GM19463 (cell line): ENCODE results near the gene MUC5B.
"Not testable (repeated sequence)": the region's sequence is repeated elsewhere in the genome, so short reads cannot be mapped to it uniquely, and the experiment has no call there.

Experiments
- ATAC-seq: cut with Tn5 transposase; IDR thresholded peaks from one replicate; pipeline ENCODE4 v1.9.1; 2021; ENCODE audit warnings: mild to moderate bottlenecking, moderate library complexity; ENCODE audit not compliant: unreplicated experiment

MUC5B gene

GRCh38 chr11:1231396-1232020, 8.6 kb downstream of the MUC5B start:
- ATAC-seq = no peak

GRCh38 chr11:1232021-1232882, 9.4 kb downstream of the MUC5B start:
- no peak for ATAC-seq

- ATAC-seq = no peak
These were observed 10.0 kb downstream of the MUC5B start for GRCh38 chr11:1232883-1233321.

GRCh38 chr11:1233351-1234053, 10.6 kb downstream of the MUC5B start:
- no peak for ATAC-seq

GRCh38 chr11:1234054-1234720, 11.3 kb downstream of the MUC5B start:
- no peak for ATAC-seq

GRCh38 chr11:1234771-1235305, 12.0 kb downstream of the MUC5B start:
- no peak for ATAC-seq

GRCh38 chr11:1235306-1235900, 12.5 kb downstream of the MUC5B start:
- no peak for ATAC-seq

- ATAC-seq = no peak
These were observed 13.0 kb downstream of the MUC5B start for GRCh38 chr11:1235901-1236315.

- no peak for ATAC-seq
These were observed 13.7 kb downstream of the MUC5B start for GRCh38 chr11:1236316-1237127.

GRCh38 chr11:1237128-1237580, 14.3 kb downstream of the MUC5B start:
- ATAC-seq = no peak

- no peak for ATAC-seq
These were observed 15.0 kb downstream of the MUC5B start for GRCh38 chr11:1237851-1238250.

GRCh38 chr11:1238767-1239595, 16.1 kb downstream of the MUC5B start:
- ATAC-seq = no peak

- ATAC-seq = no peak
These were observed 16.8 kb downstream of the MUC5B start for GRCh38 chr11:1239596-1240205.

- no peak for ATAC-seq
These were observed 17.9 kb downstream of the MUC5B start for GRCh38 chr11:1240771-1241170.

GRCh38 chr11:1241706-1242105, 18.8 kb downstream of the MUC5B start:
- no peak for ATAC-seq

- no peak for ATAC-seq
These were observed 19.4 kb downstream of the MUC5B start for GRCh38 chr11:1242289-1242688.

- ATAC-seq = not testable (repeated sequence)
These were observed 19.9 kb downstream of the MUC5B start for GRCh38 chr11:1242751-1243150.

GRCh38 chr11:1243521-1243920, 20.7 kb downstream of the MUC5B start:
- ATAC-seq = not testable (repeated sequence)
